ENCODE results near the gene CCL22. TPM values are rescaled to one million over a fixed set of nuclear protein-coding genes. Genes with fewer than 3 reads are reported as not detected.

CCL22 gene, protein sequence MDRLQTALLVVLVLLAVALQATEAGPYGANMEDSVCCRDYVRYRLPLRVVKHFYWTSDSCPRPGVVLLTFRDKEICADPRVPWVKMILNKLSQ
- total RNA-seq (2014; rRNA removed; shearing (Covaris generic)): not detected in 2 replicates

DNA sequence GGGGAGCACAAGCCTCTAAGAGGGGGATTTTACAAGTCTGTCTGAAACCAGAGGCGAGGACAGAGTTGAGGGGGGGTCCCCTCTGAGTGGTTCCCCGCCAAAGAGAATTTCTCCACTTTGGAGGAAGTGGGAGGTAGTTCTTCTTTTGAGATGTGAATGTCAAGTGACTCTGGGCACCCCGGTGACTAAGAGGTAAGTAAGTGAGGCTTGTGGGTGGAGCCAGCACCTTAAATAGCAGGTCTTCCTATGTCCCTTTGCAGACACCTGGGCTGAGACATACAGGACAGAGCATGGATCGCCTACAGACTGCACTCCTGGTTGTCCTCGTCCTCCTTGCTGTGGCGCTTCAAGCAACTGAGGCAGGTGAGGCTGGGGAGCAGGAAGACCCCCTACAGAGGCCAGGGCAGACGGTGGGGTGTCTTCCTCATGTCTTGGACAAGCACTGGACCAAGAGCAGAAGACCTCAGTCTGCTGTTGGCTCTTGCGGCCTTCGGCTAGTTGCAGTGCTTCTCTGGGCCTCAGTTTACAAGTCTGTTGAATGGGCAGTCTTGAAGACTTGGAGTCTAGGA lies at the start of gene CCL22:
CCL22 (plus strand) TSS at position 257 of the 569 bp plus-strand sequence; CDS start at position 291, 34 bp downstream.
- H3K27me3 ChIP-seq (replicated peaks): no peaks in the 10 kb centered on the region
- H3K27ac ChIP-seq: no peak within 1 kb of the TSS

DNA sequence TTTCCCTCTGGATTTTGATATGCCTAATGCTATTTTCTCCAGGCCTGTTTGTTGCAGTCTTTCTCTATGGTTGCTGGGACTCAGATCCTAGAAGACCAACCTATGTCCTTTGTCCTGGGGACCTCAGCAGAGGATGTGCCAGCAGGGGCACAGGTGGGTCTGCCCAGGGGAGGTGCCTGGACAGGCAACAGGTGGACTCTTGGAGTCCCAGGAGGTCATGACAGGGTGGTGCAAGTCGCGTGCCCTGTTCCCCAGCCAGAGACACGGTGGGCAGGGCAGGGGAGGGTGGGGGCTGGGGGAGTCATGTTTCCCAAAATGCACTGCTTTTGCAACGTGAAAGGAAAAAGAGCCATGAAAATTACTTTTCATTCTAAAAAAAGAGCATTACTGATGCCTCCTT lies 47.8 kb upstream of the CCL22 start:
- no peak overlapping the region for H3K27ac ChIP-seq
- H3K36me3 ChIP-seq: no peaks in the 10 kb centered on the region
- no peak overlapping the region for H3K4me3 ChIP-seq
- H3K4me1 ChIP-seq (replicated peaks): peaks cover 18% of the 10 kb centered on the region
- 0 out of 2 replicates have a peak, but pooled peaks cover 3% of the 10 kb centered on the region for H3K9me3 ChIP-seq (replicated peaks)
- no peaks in the 10 kb centered on the region for H3K27me3 ChIP-seq (replicated peaks)
- peak in 1 of 2 experiments; percentile 24 for DNase-seq (ENCODE audit: low read depth in 1 of 2, low spot score in 2 of 2)

More for the DNA sequence above, at the start of gene CCL22:
- Histone ChIP-seq H3K9me3 (replicated peaks) (no peaks in the 10 kb centered on the region), H3K4me1 (replicated peaks) (no peaks in the 10 kb centered on the region), H3K36me3 (no peaks in the 10 kb centered on the region), H3K4me3 (no peak within 1 kb of the TSS)
- DNase-seq (ENCODE audit: low read depth in 1 of 2, low spot score in 2 of 2): no peak

DNA sequence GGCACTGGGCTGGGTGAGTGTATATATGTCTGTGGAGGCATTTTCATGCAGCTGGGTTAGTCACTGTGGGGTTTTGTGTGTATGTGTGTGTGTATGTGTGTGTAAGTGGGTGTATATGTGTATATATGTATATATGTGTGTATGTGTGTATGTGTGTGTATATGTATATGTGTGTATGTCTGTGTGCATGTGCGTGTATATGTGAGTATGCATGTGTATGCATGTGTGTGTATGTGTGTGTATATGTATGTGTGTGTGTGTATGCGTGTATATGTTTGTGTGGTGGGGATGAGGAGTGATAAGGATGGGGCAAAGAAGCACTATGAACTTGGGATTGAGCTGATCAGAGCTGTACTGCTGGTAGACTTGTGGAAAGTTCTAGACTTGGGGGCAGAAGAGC lies 45.1 kb upstream of the CCL22 start:
- Histone ChIP-seq H3K9me3 (replicated peaks) (0 out of 2 replicates have a peak, but pooled peaks cover 3% of the 10 kb centered on the region), H3K27ac (no peak overlapping the region), H3K27me3 (replicated peaks) (no peaks in the 10 kb centered on the region), H3K36me3 (no peaks in the 10 kb centered on the region), H3K4me3 (no peak overlapping the region), H3K4me1 (replicated peaks) (peaks cover 45% of the 10 kb centered on the region)
- no peak for DNase-seq (ENCODE audit: low read depth in 1 of 2, low spot score in 2 of 2)

DNA sequence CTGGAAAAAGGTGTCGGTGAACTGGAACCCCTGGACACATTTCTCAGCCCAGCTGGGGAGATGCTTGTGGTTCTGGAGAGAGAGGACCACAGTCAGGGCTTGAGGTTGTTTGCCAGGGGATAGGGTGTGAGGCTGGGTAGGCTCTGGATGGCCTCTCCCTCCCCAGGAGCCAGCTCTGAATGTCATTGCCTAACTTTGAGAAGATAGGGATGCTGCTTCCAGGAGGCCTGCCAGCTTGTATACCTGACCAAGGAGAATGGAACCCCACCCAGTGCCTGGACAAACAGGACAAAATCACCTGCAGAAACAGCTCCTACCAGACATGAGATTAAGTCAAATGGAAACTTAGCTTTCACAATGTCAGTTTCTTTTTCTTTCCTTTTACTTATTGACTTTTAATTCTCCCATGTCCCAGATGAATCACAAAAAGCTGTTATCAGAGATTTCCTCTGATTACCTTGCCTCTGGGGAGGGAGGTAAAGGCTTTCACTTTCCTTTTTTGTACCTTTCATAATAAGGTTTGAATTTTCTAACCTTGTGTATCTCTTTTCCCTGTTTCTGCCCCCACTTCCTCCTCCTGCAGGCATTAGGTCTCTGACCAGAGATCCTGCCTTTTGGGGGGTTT lies 44.3 kb upstream of the CCL22 start:
- peaks cover 51% of the 10 kb centered on the region for H3K4me1 ChIP-seq (replicated peaks)

DNA sequence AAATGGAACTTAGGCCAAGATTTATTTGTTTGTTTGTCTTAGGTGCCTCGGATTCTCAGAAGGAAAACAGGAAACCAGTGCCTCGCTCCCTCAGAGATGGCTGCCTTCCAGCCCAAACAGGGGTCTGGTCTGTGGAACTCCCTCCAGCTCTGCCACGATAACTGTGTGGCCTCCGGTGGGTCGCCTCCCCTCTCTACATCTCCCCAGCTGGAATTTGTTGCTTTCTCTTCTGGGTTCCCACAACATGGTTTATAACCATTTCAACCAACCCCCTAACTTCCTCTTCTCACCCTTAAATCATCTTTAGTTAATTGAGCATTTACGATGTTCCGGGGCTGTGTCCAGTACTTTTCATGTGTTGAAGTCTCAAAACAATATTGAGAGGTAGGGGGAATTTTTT lies 43.2 kb upstream of the CCL22 start:
- H3K4me3 ChIP-seq: no peak overlapping the region
- peak; percentile 56 to 58 for DNase-seq (ENCODE audit: low read depth in 1 of 2, low spot score in 2 of 2)
- H3K27ac ChIP-seq: peak overlapping the region; percentile 78
- no peaks in the 10 kb centered on the region for H3K27me3 ChIP-seq (replicated peaks)
- H3K36me3 ChIP-seq: no peaks in the 10 kb centered on the region
- H3K9me3 ChIP-seq (replicated peaks): 0 out of 2 replicates have a peak, but pooled peaks cover 3% of the 10 kb centered on the region
- H3K4me1 ChIP-seq (replicated peaks): peaks cover 54% of the 10 kb centered on the region

More for the DNA sequence above, 44.3 kb upstream of the CCL22 start:
- Histone ChIP-seq H3K4me3 (no peak overlapping the region), H3K27me3 (replicated peaks) (no peaks in the 10 kb centered on the region), H3K27ac (no peak overlapping the region), H3K36me3 (no peaks in the 10 kb centered on the region), H3K9me3 (replicated peaks) (0 out of 2 replicates have a peak, but pooled peaks cover 3% of the 10 kb centered on the region)
- peak in 1 of 2 experiments; percentile 15 for DNase-seq (ENCODE audit: low read depth in 1 of 2, low spot score in 2 of 2)

DNA sequence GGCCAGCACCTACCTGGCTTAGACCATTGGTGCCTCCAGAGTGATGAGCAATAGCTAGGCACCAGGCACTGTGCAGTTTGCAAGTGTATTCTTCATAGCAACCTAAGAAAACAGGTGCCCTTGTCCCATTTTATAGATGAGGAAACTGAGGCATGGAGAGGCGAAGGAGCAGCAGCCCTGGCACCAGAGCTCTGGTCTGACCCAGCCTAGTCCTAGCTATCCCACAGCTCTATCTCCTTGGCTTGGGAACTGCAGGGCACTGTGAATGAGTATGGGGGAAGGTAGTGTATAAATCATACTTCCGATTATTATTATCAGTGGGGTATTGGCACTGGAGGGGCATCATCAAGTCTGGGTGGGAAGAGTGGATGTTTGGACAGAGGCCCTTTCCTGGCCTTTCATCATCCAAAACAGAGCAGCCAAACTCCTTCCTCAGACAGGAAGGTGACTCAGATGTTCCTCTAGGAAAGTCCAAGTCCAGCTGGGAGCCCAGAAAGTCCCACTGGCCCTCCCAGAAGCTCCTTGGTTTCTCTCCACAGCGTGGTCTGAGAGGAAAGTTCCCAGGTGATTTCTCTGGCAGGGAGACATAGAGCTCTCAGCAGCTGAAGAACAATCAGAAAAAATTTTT lies 42.1 kb upstream of the CCL22 start:
- H3K27ac ChIP-seq: peak overlapping the region; percentile 78
- no peaks in the 10 kb centered on the region for H3K27me3 ChIP-seq (replicated peaks)
- H3K36me3 ChIP-seq: no peaks in the 10 kb centered on the region
- 0 out of 2 replicates have a peak, but pooled peaks cover 3% of the 10 kb centered on the region for H3K9me3 ChIP-seq (replicated peaks)
- H3K4me1 ChIP-seq (replicated peaks): peaks cover 54% of the 10 kb centered on the region
- peak; percentile 84 to 86 for DNase-seq (ENCODE audit: low read depth in 1 of 2, low spot score in 2 of 2)
- H3K4me3 ChIP-seq: no peak overlapping the region

DNA sequence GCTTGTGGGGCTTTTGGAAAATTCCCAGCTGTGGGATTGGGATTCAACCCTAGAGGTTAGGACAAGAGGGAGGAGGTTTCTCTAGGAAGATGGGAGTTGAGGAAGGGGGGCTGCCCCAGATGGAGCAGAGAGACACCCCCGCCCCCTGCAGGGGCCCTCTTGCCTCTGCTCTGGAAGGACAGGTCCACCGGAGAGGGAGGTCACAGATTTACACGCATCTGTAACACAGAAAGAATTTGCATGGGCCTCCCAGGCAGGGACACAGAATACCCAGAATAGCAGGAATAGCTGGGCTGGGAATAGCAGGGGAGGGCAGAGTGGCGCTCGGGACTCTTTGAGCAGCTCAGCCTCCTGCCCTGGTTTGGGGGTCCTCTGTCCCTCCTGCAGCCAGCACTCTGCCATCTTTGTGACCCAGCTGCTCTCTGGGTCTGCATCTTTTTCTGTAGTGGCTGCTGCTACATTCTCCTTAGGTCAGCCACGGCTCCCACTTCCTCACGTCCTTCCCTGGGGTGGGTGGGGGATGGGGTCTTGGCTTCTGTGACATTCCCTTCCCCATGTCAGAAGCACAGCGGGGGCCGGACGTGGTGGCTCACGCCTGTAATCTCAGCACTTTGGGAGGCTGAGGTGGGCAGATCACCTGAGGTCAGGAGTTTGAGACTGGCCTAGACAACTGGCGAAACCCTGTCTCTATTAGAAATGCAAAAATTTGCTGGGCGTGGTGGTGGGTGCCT lies 40.2 kb upstream of the CCL22 start:
- H3K36me3 ChIP-seq: no peaks in the 10 kb centered on the region
- peak overlapping the region; percentile 78 for H3K27ac ChIP-seq
- no peaks in the 10 kb centered on the region for H3K27me3 ChIP-seq (replicated peaks)
- peak; percentile 80 to 84 for DNase-seq (ENCODE audit: low read depth in 1 of 2, low spot score in 2 of 2)
- H3K4me1 ChIP-seq (replicated peaks): peaks cover 55% of the 10 kb centered on the region
- no peak overlapping the region for H3K4me3 ChIP-seq
- 0 out of 2 replicates have a peak, but pooled peaks cover 3% of the 10 kb centered on the region for H3K9me3 ChIP-seq (replicated peaks)

DNA sequence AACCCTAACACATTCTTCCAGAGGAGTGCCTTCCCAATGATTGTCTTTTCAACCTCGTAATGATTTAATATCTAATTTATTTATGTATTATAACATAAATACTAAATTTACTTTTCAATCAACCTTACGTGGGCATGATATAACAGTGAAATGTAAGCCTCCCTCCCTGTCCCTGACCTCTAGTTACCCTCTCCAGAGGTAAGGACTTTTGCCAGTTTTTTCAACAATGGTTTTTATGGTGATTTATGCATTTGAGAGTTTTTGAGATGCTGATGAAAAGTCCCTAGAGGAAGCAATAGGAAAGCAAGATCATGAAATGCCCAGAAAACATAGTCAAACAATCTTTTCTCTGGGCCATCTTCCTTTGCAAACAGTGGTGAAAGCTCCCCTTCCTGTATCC lies 38.9 kb upstream of the CCL22 start:
- peaks cover 55% of the 10 kb centered on the region for H3K4me1 ChIP-seq (replicated peaks)
- DNase-seq (ENCODE audit: low read depth in 1 of 2, low spot score in 2 of 2): no peak
- H3K27ac ChIP-seq: no peak overlapping the region
- H3K9me3 ChIP-seq (replicated peaks): 0 out of 2 replicates have a peak, but pooled peaks cover 3% of the 10 kb centered on the region
- H3K27me3 ChIP-seq (replicated peaks): no peaks in the 10 kb centered on the region
- H3K36me3 ChIP-seq: no peaks in the 10 kb centered on the region
- H3K4me3 ChIP-seq: no peak overlapping the region

DNA sequence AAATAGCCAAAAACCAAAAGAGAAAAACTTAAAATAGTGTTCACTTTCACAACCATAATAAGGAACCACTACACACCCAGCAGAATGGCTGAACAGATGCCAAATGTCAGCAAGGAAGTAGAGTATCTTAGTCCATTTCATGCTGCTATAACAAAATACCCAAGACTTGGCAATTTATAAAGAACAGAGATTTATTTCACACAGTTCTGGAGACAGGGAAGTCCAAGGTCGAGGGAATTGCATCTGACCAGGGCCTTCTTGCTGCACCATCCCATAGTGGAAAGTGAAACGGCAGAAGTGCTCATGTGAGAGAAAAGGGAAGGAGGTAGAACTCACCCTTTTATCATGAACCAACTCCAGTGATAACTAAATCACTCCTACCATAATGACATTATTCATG lies 33.8 kb upstream of the CCL22 start:
- H3K4me3 ChIP-seq: no peak overlapping the region
- H3K36me3 ChIP-seq: no peaks in the 10 kb centered on the region
- peak; percentile 10 to 26 for DNase-seq (ENCODE audit: low read depth in 1 of 2, low spot score in 2 of 2)
- H3K9me3 ChIP-seq (replicated peaks): no peaks in the 10 kb centered on the region
- H3K27ac ChIP-seq: peak overlapping the region; percentile 76
- H3K4me1 ChIP-seq (replicated peaks): peaks cover 16% of the 10 kb centered on the region
- no peaks in the 10 kb centered on the region for H3K27me3 ChIP-seq (replicated peaks)

DNA sequence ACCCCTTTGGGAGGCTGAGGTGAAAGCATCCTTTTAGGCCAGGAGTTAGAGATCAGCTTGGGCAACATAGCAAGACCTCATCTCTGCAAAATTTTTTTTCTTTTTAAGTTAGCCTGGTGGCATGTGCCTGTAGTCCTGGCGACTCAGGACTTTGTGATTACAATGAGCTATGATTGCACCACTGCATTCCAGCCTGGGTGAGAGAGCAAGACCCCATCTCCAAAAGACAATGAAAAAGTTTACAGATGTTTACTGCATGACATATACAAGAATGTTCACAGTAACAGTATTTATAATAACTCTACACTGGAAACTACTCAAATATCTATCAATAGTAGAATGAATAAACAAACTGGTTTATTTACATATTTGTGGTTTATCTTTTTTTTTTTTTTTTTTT lies 33.1 kb upstream of the CCL22 start:
- H3K9me3 ChIP-seq (replicated peaks): no peaks in the 10 kb centered on the region
- no peak overlapping the region for H3K4me3 ChIP-seq
- peak overlapping the region; percentile 76 for H3K27ac ChIP-seq
- peaks cover 14% of the 10 kb centered on the region for H3K4me1 ChIP-seq (replicated peaks)
- no peaks in the 10 kb centered on the region for H3K27me3 ChIP-seq (replicated peaks)
- no peaks in the 10 kb centered on the region for H3K36me3 ChIP-seq
- DNase-seq (ENCODE audit: low read depth in 1 of 2, low spot score in 2 of 2): peak; percentile 89

DNA sequence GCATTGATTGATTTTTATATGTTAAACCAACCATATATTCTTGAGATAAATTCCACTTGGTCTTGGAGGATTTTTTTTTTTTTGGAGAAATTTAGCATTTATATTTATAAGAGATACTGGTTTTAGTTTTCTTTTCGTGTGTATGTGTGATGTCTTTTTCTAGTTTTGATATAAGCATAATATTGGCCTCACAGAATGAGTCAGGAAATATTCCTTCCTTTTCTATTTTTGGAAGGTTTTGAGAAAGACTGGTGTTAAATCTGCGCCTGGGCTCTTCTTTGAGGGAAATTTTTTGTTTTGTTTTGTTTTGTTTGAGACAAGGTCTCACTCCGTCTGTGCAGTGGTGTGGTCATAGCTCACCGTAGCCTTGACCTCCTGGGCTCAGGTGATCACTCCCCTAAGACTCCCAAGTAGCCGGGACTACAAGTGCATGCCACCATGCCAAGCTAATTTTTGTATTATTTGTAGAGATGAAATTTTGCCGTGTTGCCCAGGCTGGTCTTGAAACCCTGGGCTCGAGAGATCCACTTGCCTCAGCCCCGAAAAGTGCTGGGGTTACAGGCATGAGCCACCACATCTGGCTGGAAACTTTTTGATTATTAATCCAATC lies 28.8 kb upstream of the CCL22 start:
- DNase-seq (ENCODE audit: low read depth in 1 of 2, low spot score in 2 of 2): peak in 1 of 2 experiments; percentile 8
- H3K4me1 ChIP-seq (replicated peaks): peaks cover 6% of the 10 kb centered on the region
- H3K27ac ChIP-seq: no peak overlapping the region
- H3K4me3 ChIP-seq: no peak overlapping the region
- no peaks in the 10 kb centered on the region for H3K27me3 ChIP-seq (replicated peaks)
- H3K9me3 ChIP-seq (replicated peaks): 0 out of 2 replicates have a peak, but pooled peaks cover 3% of the 10 kb centered on the region
- no peaks in the 10 kb centered on the region for H3K36me3 ChIP-seq

DNA sequence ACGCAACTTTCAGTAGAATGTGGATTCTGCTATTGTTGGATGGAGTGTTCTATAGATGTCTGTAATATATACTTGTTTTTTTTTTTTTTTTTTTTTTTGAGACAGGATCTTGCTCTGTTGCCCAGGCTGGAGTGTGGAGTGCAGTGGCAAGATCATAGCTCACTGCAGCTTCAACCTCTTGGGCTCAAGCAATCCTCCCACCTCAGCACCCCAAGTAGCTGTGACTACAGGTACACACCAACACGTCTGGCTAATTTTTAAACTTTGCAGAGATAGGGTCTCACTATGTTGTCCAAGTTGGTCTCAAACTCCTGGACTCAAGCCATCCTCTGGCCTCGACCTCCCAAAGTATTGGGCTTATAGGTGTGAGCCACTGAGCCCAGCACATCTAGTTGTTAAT lies 27.2 kb upstream of the CCL22 start:
- DNase-seq (ENCODE audit: low read depth in 1 of 2, low spot score in 2 of 2): peak in 1 of 2 experiments; percentile 7
- H3K27ac ChIP-seq: no peak overlapping the region
- no peaks in the 10 kb centered on the region for H3K36me3 ChIP-seq
- H3K4me3 ChIP-seq: no peak overlapping the region
- 0 out of 2 replicates have a peak, but pooled peaks cover 3% of the 10 kb centered on the region for H3K9me3 ChIP-seq (replicated peaks)
- H3K27me3 ChIP-seq (replicated peaks): no peaks in the 10 kb centered on the region
- H3K4me1 ChIP-seq (replicated peaks): no peaks in the 10 kb centered on the region

DNA sequence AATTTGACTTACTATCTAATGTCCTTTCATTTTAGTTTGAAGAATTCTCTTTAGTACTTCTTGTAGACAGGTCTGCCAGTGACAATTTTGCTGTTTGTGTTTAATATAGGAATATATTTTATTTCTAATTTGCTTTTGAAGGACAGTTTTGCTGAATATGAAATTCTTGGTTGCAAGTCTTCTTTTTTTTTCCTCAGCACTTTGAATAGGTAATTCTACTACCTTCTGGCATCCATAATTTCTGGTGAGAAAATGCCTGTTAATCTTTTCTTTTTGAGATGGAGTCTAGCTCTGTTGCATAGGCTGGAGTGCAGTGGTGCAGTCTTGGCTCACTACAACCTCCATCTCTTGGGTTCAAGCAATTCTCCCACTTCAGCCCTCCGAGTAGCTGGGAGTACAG lies 25.2 kb upstream of the CCL22 start:
- Histone ChIP-seq H3K4me1 (replicated peaks) (peaks cover 2% of the 10 kb centered on the region; the same call in 1 of the 2 replicates), H3K27me3 (replicated peaks) (no peaks in the 10 kb centered on the region), H3K4me3 (no peak overlapping the region), H3K36me3 (no peaks in the 10 kb centered on the region), H3K9me3 (replicated peaks) (peaks cover 8% of the 10 kb centered on the region; the same call in 1 of the 2 replicates), H3K27ac (no peak overlapping the region)
- DNase-seq (ENCODE audit: low read depth in 1 of 2, low spot score in 2 of 2): no peak
